Ishikawa (cell line): ENCODE measurements around the gene BAG5.

ENCODE experiments used
- CEBPB ChIP-seq: IDR thresholded peaks from 2 replicates; pipeline ENCODE4 v1.6.1; 2012
- EP300 ChIP-seq: IDR thresholded peaks from 2 replicates; pipeline ENCODE4 v1.6.1; 2012; ENCODE audit warnings: borderline replicate concordance
- NFIC ChIP-seq: IDR thresholded peaks from 2 replicates; pipeline ENCODE4 v1.6.1; 2012
- RAD21 ChIP-seq: IDR thresholded peaks from 2 replicates; pipeline ENCODE4 v1.6.1; 2012; ENCODE audit warnings: low read depth
- TAF1 ChIP-seq: IDR thresholded peaks from 2 replicates; pipeline ENCODE4 v1.6.1; 2012; ENCODE audit warnings: low read depth, mild to moderate bottlenecking
- YY1 ChIP-seq: IDR thresholded peaks from 2 replicates; pipeline ENCODE4 v1.6.1; 2012; ENCODE audit warnings: low read depth
- TF ChIP-seq, protein P1 (sequence below): IDR thresholded peaks from 2 replicates; pipeline ENCODE4 v1.6.1; 2012

DNA sequence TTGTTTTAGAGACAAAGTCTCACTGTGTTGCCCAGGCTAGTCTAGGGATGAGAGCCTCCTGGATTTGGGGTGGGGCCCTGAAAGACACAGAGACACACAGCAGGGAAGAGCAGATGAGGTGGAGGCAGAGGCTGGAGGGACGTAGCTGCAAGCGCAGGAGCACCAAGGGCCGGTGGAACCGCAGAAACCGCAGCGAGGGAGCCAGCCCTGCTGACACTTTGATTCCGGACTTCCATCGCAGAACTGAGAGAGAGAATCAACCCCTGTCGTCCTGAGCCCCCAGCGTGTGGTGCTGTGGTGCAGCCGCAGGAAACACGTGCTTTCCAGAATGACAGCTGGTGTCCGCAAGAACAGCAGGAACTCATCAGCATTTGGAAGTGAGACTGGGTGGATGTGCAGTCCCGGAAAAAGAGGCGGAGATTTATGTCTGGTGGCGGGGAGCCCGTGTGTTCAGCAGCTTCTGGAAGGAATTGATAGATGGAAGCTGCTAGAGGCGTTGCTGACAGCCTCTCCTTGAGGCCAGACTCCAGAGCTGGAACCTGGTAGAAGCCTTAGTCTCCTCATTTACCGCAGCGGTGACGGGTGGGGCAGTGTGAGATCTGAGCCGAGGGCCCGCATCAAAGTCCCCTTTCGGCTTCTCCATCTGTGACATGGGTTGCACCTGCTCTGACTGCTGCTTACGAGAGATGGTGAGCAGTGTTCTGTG is 44.7 kb upstream of the BAG5 start:
- TF ChIP-seq NFIC (no peak), RAD21 (no peak), YY1 (no peak), TAF1 (no peak), EP300 (no peak), CEBPB (no peak)
- TF ChIP-seq, protein P1, sequence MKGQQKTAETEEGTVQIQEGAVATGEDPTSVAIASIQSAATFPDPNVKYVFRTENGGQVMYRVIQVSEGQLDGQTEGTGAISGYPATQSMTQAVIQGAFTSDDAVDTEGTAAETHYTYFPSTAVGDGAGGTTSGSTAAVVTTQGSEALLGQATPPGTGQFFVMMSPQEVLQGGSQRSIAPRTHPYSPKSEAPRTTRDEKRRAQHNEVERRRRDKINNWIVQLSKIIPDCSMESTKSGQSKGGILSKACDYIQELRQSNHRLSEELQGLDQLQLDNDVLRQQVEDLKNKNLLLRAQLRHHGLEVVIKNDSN: no peak
